GM04504 (cell line): ENCODE data around the gene ACAN.

Experiments
- DNase-seq: peaks from one replicate; pipeline ENCODE4 v3.0.0-alpha.2; 2012; ENCODE audit warnings: low read depth

Gene ACAN

DNA sequence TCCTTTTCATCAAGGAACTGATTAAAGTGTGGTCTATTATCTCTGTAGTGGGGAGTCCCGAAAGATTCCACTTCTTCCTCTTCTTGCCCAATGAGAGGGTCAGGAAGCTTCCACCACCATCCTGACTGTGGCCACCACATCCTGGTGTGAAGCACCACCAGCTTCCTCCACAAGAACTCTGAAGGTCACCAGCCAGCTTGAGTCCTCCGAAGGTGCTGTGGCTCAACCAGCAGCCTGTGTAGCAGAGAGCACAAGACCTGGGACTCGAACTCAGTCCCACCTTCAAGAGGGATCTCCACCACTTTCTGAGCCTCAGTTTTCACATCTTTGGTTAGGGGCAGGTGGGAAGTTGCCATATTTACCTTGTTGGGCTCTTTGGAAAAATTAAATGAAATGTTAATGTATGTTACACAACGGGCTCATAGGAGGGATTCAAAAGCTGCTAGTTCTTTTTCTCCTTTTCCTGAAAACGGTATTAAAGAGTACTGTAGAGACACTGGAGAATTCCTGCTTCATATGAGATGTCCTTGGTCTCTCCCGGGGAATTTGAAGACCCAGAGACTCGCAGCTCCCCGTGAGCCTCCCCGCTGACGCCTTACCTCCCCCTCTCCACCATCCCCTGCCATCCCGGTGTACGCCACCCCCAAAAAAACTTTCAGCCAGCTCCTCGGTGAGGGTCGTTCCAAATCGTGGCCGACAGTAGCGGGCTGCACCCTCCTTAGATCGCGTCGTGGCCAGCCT, 816 bp upstream of the ACAN start:
- no peak for DNase-seq

- no peak for DNase-seq
These were observed 320 bp upstream of the ACAN start for GRCh38 chr15:88802991-88803240.

DNA sequence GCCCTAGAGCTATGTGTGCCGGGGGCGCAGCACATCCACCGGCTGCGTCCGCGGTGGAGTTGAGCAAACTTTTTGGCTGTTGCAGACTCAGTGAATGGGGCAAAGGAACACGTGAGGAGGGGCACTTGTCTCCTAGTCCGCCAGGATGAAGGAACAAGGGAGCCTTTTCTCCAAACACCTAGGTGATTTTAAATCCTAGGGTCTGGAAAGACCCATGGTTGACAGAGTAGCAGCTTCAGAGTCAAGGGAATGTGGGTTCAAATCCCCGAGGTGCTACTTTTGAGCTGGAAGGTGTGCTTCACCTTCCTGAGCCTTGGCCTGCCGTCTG, 648 bp downstream of the ACAN start:
- DNase-seq = no peak

DNA sequence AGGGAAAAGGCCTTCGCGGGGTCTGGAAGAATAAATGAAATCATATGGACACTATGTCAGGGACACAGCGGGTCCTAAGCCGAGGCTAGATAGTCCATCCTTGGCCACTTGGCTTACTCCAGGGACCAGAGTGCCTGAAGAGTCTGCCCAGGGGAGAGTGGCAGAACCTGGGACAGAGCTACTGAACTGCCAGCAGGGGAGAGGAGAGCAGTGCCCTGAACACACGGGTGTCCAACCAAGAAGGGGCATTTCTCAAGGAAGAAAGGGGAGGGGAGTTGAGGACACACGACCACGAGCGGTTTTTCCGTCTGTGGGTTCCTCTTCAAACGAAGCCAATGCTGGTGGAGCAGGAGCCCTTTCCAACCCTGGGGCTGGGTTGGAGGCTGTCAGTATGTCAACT, 1.0 kb downstream of the ACAN start:
- no peak for DNase-seq

DNA sequence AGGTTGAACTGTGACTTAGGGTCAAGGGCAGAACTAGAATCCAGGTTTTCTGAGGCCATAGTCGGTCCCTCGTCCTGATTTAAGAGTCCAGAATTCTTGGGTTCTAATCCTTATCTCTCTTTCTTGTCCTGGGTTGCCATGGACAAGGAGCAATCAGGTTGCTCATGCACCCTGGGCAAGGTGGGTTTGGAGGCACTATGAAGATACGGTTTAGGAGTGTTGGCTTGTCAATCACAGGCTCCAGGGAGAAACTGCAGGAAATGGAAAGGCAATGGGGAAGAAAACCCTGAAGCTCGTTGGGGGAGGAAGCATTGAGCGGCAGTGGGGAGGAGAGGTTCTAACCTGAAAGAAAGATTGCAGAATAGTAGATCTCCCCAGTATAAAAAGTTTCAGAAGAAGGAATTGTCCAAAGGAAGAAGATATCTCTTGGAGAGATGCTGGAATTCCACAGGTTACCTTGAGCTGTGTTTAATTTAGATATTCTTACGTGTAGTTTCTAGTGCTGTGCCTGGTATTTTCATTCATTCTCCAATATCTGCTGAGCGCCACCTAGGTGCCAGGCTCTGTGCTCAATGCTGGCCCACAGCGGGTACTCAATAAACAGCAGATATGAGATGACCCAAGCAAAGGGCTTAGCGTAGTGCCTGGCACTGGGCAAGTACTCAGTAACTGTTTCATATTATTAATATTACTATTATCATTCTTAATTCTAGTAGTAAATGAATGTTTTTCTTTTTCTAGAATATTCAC, 2.0 kb downstream of the ACAN start:
- no peak for DNase-seq

DNA sequence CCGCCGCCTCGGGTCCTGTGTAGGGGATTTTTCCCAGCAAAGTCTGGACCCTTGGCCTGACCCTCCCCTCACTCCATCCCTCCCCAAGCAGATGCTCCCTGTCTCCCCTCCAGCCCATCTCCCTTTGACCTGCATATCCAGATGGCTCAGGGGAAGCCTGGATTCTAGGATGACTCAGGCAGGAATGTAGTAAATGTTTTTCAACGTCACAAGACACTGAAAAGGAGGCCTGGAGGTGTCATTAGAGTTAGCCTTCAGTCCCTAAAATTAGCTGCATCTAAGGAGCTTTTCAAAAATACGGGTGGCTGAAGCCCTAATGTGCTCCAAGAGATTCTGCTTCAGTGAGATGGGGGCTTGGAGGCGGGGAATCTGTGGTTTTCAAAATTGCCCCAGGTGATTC, 7.2 kb downstream of the ACAN start:
- peak; percentile 6 for DNase-seq

DNA sequence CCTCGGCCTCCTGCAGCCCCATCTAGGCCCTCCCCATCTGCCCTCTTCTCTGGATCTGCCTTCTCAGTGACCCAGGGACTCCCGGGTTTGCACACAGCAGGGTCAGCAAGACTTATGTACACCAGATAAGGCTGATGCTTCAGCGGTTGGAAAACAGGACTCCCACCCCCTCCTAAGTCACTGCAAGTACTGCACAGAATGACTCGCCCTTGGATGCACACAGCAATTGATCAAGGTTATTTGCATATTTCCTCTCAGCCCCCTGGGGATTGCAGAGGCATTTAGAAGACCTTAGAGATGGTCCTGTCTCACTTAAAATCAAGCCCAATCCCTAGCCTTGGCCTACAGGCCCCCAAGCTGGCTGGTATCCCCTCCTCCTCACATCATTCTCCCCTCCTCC, 8.9 kb downstream of the ACAN start:
- no peak for DNase-seq

- no peak for DNase-seq
These were observed 10.7 kb downstream of the ACAN start for GRCh38 chr15:88813960-88814359.

DNA sequence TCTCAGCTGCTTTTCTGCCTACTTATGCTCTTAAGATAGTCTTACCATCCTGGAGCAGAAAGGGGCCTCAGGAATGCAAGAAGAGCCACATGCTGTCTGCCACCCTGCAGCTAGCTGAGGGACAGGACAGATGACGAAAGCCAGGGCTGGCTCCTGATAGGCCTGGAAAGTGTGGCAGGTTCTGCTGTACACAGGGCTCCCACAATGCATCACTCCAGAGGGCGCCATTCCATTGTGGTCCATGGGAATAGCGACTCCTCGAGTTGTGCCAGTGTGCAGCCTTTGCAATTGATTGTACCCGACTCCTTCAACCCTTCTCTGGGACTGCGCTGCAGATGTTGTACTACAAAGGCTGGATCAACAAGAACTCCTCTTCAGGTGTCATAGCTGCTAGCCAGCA, 11.2 kb downstream of the ACAN start:
- DNase-seq = no peak

DNA sequence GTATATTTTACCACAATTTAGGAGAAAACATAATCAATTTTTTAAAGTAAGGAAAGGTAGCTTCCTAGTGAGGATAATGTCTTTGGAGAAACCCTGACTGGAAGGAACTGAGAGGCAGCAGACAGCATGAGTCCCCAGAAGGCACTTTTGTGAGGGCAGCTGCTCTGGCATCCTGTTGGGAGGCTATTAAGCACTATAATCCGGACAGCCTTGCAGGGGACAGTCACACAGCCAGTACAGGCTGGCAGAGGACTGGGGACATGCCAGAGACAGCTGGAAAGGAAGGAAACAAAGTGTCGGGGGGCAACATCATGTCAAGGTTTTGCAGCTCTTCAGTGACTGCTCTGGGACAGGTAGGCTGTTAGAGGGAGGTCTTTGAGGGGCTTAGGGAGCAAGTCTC, 15.7 kb downstream of the ACAN start:
- no peak for DNase-seq

GRCh38 chr15:88821993-88822392, 18.8 kb downstream of the ACAN start:
- DNase-seq = no peak

GRCh38 chr15:88828791-88829190, 25.6 kb downstream of the ACAN start:
- DNase-seq = no peak

DNA sequence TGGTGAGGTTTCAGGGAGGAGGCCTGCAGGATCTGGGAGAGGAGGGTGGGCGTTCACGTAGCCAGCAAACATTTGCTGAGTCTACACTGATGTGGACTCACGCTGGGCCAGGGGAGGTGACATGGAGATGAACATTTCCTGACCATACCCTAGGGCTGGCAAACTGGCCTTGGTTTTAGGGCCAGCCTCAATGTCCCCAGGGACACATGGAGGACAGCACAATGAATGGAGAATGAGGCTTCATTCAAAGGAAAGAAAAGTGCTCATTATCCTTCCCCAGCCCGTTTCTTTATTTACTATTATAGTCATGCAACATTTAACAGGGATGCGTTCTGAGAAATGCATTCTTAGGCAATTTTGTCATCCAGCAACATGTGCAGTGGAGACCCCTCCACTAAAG, 26.8 kb downstream of the ACAN start:
- no peak for DNase-seq

- no peak for DNase-seq
These were observed 29.8 kb downstream of the ACAN start for GRCh38 chr15:88832820-88833730.

DNA sequence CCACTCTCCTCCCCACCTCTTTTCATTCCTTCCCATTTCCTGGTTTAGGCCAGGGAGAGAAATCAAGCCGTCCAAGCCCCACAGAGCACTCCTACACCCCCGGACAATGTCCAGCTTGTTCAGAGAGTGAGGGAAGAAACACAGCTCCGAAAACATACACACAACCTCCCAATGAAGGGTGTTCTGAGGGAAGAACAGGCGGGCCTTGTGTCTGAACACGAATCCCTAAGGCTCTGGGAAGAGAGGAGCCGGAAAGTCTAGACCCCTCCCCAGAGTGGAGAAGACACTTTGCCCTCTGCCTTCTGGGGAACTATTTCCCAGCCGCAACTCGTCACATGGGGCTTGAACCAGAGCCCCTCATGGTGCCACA, 30.5 kb downstream of the ACAN start:
- no peak for DNase-seq

GRCh38 chr15:88834211-88834812, 31.1 kb downstream of the ACAN start:
- DNase-seq = no peak

- DNase-seq = no peak
These were observed 31.9 kb downstream of the ACAN start for GRCh38 chr15:88835119-88835518.

DNA sequence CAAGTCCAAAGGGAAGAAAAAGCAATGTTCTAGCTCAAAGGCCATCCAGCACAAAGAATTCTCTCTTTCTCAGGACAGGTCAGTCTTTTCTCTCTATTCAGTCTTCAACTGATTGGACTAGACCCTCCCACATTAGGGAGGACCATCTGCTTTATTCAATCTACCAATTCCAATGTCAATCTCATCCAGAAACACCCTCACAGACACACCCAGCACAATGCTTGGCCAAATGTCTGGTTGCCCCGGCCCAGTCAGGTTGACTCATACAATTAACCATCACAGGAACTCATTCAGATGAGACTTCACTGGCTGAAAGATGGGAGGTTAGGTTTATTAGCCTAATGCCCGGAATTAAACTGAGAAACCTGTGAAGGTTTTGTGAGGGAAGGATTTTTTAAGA, 32.4 kb downstream of the ACAN start:
- DNase-seq = no peak

DNA sequence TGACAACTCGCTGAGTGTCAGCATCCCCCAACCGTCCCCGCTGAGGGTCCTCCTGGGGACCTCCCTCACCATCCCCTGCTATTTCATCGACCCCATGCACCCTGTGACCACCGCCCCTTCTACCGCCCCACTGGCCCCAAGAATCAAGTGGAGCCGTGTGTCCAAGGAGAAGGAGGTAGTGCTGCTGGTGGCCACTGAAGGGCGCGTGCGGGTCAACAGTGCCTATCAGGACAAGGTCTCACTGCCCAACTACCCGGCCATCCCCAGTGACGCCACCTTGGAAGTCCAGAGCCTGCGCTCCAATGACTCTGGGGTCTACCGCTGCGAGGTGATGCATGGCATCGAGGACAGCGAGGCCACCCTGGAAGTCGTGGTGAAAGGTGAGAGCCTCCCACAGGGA, 35.4 kb downstream of the ACAN start:
- DNase-seq = no peak

- DNase-seq = no peak
These were observed 35.9 kb downstream of the ACAN start for GRCh38 chr15:88839146-88839545.

DNA sequence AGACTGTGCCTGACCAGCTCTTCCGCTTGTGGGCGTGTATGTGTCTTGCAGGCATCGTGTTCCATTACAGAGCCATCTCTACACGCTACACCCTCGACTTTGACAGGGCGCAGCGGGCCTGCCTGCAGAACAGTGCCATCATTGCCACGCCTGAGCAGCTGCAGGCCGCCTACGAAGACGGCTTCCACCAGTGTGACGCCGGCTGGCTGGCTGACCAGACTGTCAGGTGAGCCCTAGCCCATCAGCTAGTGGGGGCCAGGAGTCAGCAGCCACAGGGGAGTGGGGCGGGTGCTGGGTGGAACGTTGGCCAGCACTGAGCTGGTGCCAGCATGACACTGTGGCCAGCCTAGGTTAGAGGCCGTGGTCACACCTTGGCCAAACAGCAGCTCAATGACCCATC, 36.7 kb downstream of the ACAN start:
- DNase-seq = no peak

GRCh38 chr15:88841236-88841635, 38.0 kb downstream of the ACAN start:
- DNase-seq = no peak

GRCh38 chr15:88842156-88842555, 38.9 kb downstream of the ACAN start:
- no peak for DNase-seq
